Testis (tissue), 2 donors: ENCODE measurements around the gene KHSRP.

Experiments used
- POLR2A ChIP-seq: fragments of 450-650 bp; IDR thresholded peaks from one replicate; pipeline ENCODE4 v1.6.1; 2017; ENCODE audit warnings: antibody characterized with exemption, mild to moderate bottlenecking, moderate library complexity
- TF ChIP-seq, protein P1 (sequence below), 3 experiments: fragments of 450-650 bp in 2 of 3; fragments of 200-600 bp in 1 of 3; sonication (generic) in 1 of 3; IDR thresholded peaks; one replicate each; pipeline ENCODE4 v1.5.1; 2016 to 2019; ENCODE audit warnings: antibody characterized with exemption in 3 of 3, mild to moderate bottlenecking in 2 of 3, moderate library complexity in 1 of 3

DNA sequence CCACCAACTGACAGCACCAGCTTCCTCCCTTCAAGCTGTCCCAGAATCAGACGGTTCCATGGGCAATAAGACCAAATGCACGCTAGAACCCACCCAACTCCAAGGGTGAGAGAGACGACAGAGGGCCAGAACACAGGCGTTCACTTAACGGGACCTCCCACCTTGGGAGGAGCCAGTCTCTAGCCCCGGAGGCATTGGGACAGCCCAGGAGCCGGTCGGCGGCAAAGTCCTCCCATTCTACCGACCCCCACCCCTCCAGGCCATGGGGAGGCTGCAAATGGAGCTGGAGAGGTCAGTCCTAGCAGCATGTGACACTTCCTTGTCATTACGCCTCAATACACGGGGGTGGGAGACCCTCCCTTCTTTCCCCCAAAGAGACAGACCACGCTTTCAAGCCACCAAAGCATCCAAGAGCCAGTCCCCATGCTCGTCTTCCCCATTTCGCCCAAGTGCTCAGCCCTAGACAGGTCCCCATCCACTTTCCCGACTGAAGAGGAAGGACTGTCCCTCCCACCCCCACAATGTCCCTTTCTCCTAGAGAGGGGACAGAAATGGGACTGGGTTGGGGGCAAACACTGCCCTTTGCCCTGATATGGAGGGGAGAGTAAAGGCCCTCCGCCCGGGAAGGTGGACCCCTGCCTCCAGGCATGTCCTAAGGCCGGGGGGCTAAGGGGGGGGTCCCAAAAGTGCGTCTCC is 964 bp downstream of the KHSRP start:
- TF ChIP-seq, protein P1, sequence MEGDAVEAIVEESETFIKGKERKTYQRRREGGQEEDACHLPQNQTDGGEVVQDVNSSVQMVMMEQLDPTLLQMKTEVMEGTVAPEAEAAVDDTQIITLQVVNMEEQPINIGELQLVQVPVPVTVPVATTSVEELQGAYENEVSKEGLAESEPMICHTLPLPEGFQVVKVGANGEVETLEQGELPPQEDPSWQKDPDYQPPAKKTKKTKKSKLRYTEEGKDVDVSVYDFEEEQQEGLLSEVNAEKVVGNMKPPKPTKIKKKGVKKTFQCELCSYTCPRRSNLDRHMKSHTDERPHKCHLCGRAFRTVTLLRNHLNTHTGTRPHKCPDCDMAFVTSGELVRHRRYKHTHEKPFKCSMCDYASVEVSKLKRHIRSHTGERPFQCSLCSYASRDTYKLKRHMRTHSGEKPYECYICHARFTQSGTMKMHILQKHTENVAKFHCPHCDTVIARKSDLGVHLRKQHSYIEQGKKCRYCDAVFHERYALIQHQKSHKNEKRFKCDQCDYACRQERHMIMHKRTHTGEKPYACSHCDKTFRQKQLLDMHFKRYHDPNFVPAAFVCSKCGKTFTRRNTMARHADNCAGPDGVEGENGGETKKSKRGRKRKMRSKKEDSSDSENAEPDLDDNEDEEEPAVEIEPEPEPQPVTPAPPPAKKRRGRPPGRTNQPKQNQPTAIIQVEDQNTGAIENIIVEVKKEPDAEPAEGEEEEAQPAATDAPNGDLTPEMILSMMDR (IDR thresholded peaks at IDR 0.05), result no peak
- TF ChIP-seq POLR2A, result no peak
